IPS DF 6.9 (cell line): Measurements from ENCODE around the gene OR51A4.
"Not testable (repeated sequence)": the region's sequence is repeated elsewhere in the genome, so short reads cannot be mapped to it uniquely, and the experiment has no call there.

ENCODE experiments used
- DNase-seq: peaks from one replicate; pipeline ENCODE4 v3.0.0-alpha.2; 2013; ENCODE audit warnings: low read depth, low spot score
- H3K27ac ChIP-seq: one replicate; pipeline ENCODE4 v1.5.1; 2013; ENCODE audit warnings: low read length, control low read depth
- H3K27me3 ChIP-seq: 2 replicates; pipeline ENCODE4 v1.6.1; 2013; ENCODE audit warnings: mild to moderate bottlenecking, low read length; ENCODE audit not compliant: control insufficient read depth, insufficient read depth
- H3K36me3 ChIP-seq: 2 replicates; pipeline ENCODE4 v1.6.1; 2013; ENCODE audit warnings: low read length; ENCODE audit not compliant: control insufficient read depth, insufficient read depth
- H3K4me1 ChIP-seq: 2 replicates; pipeline ENCODE4 v1.6.1; 2013; ENCODE audit warnings: low read length; ENCODE audit not compliant: control insufficient read depth, insufficient read depth
- H3K4me3 ChIP-seq: 2 replicates; pipeline ENCODE4 v1.5.1; 2013; ENCODE audit warnings: mild to moderate bottlenecking, low read length
- H3K9me3 ChIP-seq: 2 replicates; pipeline ENCODE4 v1.6.1; 2013; ENCODE audit warnings: low read length, inconsistent platforms; ENCODE audit not compliant: control insufficient read depth, insufficient read depth
- WGBS: extraction: QIAGEN DNeasy Blood & Tissue Kit; methylation state at CpG from one replicate; pipeline ENCODE4 v1.1.7; 2013; ENCODE audit warnings: mixed read lengths, missing lambda C conversion rate; ENCODE audit not compliant: insufficient read length, insufficient coverage; 5-methylcytosine and 5-hydroxymethylcytosine counted together

The OR51A4 gene, protein sequence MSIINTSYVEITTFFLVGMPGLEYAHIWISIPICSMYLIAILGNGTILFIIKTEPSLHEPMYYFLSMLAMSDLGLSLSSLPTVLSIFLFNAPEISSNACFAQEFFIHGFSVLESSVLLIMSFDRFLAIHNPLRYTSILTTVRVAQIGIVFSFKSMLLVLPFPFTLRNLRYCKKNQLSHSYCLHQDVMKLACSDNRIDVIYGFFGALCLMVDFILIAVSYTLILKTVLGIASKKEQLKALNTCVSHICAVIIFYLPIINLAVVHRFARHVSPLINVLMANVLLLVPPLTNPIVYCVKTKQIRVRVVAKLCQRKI

DNA sequence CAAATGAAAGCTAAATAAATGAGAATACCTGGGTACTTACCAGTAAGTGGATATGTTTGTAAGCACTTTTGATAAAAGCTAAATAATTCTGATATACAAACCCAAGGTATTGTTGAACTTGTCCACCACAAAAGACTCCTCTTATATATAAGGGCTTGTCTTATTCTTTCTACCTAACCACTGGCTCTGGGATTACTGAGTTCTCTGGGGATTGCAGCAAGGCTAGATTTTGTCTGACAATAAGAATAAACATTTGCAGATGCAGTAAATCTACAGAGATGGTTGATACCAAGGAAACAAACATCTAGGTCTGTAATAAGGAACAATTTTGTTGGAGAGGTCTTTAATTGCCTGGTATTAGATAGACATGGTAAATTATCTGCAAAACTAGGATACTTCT lies at the start of gene OR51A4:
OR51A4 (minus strand) TSS at position 101 of the 400 bp plus-strand sequence. CDS start 505 bp downstream, outside the sequence.
- Histone ChIP-seq H3K4me3 (no peak within 1 kb of the TSS), H3K27ac (no peak within 1 kb of the TSS), H3K27me3 (no peaks in the 10 kb centered on the region), H3K9me3 (no peaks in the 10 kb centered on the region), H3K4me1 (no peaks in the 10 kb centered on the region), H3K36me3 (no peaks in the 10 kb centered on the region)
- no peak for DNase-seq

DNA sequence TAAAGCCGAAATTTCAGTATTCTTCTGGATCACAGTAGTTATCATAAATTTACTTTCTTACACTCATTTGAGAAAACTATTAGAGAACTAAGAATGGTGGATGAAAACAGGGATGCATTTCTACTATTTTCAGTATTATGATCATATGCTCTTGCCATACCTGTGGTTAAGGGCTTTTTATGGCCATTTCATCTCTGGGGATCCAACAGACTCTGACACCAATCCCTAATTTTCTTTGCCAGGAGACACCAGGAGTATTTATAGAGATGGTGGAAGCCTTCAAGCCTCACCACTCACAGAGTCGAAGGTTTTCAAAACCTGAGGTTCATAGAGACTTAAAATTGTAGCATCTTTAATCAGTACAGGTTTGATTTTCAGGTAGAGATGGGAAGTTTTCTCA lies 47.1 kb upstream of the OR51A4 start, which contains the start of gene OR51L1:
OR51L1 (plus strand) TSS at position 301 of the 400 bp plus-strand sequence. CDS start 4,132 bp downstream, outside the sequence.
- no CpG with 5 or more reads among the region's 2 CpGs for WGBS
- Histone ChIP-seq H3K4me1 (no peaks in the 10 kb centered on the region), H3K9me3 (no peaks in the 10 kb centered on the region), H3K4me3 (no peak within 1 kb of the TSS), H3K27ac (no peak within 1 kb of the TSS), H3K27me3 (no peaks in the 10 kb centered on the region), H3K36me3 (no peaks in the 10 kb centered on the region)
- no peak for DNase-seq

DNA sequence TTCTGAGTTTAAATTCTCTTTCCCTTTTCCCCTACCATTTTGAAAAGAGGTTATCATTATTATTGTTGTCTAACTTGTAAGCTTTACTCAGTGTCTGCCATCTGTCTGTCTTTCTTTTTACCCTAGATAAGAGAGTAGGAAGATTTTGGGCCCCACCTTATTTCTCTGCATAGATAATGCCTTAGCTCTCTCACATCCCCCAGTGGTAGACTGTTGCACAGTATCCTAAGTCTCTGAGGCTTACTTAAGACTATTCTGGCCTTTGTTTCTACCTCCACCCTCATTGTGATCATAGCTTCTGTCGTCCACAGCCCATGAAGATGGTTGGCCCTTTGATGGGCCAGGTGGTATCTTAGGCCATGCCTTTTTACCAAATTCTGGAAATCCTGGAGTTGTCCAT lies 43.7 kb upstream of the OR51A4 start:
- Histone ChIP-seq H3K36me3 (no peaks in the 10 kb centered on the region), H3K9me3 (no peaks in the 10 kb centered on the region), H3K4me3 (no peak overlapping the region), H3K4me1 (no peaks in the 10 kb centered on the region), H3K27me3 (no peaks in the 10 kb centered on the region), H3K27ac (no peak overlapping the region)
- no CpG with 5 or more reads among the region's 1 CpG for WGBS
- no peak for DNase-seq

DNA sequence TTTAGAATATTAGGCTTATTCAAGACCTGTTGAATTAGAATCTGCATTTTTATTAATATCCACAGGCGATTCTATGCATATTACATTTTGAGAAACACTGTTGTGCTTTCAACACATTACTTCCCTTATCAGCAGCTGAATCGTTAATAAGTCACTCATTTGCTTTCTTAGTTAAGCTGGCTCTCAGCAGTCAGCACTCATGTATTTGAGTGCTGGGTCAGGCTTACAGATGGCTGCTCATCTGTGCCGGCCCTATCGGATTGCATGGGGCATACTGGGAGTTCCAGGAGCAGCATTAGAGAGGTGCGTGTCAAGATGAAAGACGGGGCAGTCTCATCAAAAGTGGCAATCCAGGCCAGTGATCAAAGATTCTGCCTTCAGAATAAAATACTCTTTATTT lies 36.4 kb upstream of the OR51A4 start:
- H3K27ac ChIP-seq: no peak overlapping the region
- no peaks in the 10 kb centered on the region for H3K27me3 ChIP-seq
- no peaks in the 10 kb centered on the region for H3K9me3 ChIP-seq
- no peaks in the 10 kb centered on the region for H3K4me1 ChIP-seq
- H3K36me3 ChIP-seq: no peaks in the 10 kb centered on the region
- H3K4me3 ChIP-seq: no peak overlapping the region
- no CpG with 5 or more reads among the region's 6 CpGs for WGBS
- no peak for DNase-seq

DNA sequence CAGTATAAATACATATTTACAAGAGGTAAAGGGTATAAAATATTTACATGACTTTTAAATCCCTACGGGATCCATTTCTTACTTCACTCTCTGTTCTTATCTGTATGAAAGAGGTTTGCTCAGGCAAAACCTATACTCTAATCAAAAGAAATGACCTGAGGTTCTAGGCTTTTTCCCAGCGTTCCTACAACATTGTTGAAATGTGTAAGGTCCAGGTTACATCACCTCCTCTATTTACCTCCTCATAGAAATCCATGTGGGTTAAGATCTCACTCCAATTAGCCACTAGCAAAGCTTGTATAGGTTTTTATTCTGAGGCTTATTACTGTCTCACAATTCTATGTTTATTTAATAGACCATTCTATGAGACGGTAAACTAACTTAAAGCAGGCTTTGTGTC lies 35.3 kb upstream of the OR51A4 start:
- H3K27me3 ChIP-seq: no peaks in the 10 kb centered on the region
- no peaks in the 10 kb centered on the region for H3K4me1 ChIP-seq
- DNase-seq: no peak
- WGBS: no CpG with 5 or more reads among the region's 3 CpGs
- H3K4me3 ChIP-seq: no peak overlapping the region
- no peaks in the 10 kb centered on the region for H3K9me3 ChIP-seq
- H3K36me3 ChIP-seq: no peaks in the 10 kb centered on the region
- no peak overlapping the region for H3K27ac ChIP-seq

DNA sequence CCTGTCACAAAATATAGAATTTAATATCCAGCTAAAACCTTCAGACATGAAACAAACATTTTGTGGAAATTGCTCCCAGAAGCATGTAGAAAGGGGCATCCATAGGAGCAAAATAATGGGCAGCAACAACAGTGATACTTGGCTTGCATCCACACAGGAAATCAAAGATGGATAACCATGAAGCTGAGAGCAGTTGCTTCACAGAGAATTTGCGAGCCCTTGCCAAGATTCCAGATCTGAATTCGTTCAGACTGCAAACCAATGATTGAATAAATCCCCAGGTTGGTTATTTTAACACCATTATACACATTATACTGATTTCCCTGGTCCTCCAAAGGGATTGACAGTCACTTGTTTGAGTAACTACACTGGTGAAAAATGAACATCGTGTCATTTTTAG lies 31.6 kb upstream of the OR51A4 start:
- H3K9me3 ChIP-seq: no peaks in the 10 kb centered on the region
- H3K27ac ChIP-seq: no peak overlapping the region
- WGBS: no CpG with 5 or more reads among the region's 3 CpGs
- H3K4me1 ChIP-seq: no peaks in the 10 kb centered on the region
- H3K36me3 ChIP-seq: no peaks in the 10 kb centered on the region
- no peaks in the 10 kb centered on the region for H3K27me3 ChIP-seq
- no peak for DNase-seq
- no peak overlapping the region for H3K4me3 ChIP-seq

DNA sequence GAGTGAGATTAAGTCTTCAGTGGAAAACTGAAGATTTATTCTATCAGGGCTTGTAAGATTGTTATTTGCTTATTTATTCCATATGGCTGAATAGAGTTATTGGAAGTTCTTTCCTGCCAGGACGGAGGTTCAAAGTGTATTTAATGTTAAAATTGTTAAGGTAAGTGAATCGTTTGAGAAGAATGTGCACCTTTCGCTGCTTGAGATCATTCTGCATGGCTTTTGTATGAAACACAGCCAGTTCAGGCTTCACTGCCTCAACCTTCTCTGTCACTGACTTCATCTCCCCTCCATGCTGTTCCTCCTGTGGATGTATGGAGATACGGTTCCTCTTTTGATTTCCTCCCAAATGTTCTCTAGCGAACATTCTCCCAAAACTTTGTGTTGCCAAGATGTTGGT lies 28.0 kb upstream of the OR51A4 start:
- no peak for DNase-seq
- Histone ChIP-seq H3K9me3 (no peaks in the 10 kb centered on the region), H3K4me1 (no peaks in the 10 kb centered on the region), H3K4me3 (no peak overlapping the region), H3K36me3 (no peaks in the 10 kb centered on the region), H3K27me3 (no peaks in the 10 kb centered on the region), H3K27ac (no peak overlapping the region)
- whole genome bisulfite sequencing: 100% methylated on average over 1 of the region's 5 CpGs

DNA sequence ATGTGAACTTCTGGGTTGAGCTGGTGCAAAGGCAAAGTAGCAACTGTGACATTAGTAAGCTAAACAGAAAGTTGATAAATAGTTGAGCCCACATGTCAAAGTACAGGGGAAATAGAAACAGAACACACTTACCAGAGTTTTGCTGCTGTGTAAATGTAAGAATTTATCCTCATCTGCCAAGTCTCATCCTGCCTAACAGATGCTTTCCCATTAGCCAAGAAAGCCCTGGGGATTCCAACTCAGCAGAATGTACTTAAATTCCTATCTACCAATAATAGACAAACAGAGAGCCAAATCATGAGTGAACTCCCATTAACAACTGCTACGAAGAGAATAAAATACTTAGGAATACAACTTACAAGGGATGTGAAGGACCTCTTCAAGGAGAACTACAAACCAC lies 15.4 kb upstream of the OR51A4 start:
- H3K27me3 ChIP-seq: no peaks in the 10 kb centered on the region
- H3K9me3 ChIP-seq: no peaks in the 10 kb centered on the region
- DNase-seq: no peak
- no CpG with 5 or more reads among the region's 1 CpG for WGBS
- H3K4me3 ChIP-seq: no peak overlapping the region
- no peak overlapping the region for H3K27ac ChIP-seq
- no peaks in the 10 kb centered on the region for H3K36me3 ChIP-seq
- H3K4me1 ChIP-seq: no peaks in the 10 kb centered on the region

DNA sequence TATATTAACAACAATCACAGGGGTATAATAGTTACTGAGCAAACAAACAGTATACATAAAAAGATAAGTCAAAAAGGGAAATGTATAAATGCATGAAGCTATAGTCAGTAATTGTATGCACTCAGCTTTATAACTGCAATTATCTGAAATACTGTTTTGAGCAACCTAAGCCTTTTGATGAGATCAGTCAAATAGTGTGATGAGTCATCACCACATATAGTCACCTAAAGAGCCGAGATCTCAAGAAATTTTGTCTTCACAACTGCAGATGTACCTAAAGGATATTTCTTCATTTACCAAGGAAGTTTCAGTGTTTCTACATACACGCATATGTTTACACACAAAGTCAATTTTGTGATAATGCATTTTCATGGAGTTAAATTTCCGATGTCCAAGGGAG lies 13.5 kb upstream of the OR51A4 start:
- no CpG with 5 or more reads among the region's 3 CpGs for WGBS
- no peak overlapping the region for H3K27ac ChIP-seq

DNA sequence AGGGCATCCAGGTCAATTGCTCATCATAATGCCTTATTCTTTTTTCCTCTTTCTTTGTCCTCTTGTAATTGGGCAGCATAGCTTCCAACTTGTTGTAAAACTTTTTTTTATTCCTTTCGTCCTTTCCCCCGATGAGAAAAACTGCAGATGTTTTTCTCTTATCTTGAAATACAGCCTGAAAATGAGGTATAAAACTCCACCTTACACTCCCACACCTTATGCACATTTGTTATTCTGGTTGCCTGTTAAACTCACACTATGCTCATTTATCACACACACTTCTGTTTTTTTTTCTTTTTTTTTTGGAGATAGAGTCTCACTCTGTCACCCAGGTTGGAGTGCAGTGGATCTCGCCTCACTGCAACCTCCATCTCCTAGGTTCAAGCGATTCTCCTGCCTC lies 10.0 kb upstream of the OR51A4 start:
- Histone ChIP-seq H3K9me3 (no peaks in the 10 kb centered on the region), H3K36me3 (no peaks in the 10 kb centered on the region), H3K27ac (no peak overlapping the region), H3K4me3 (no peak overlapping the region), H3K27me3 (no peaks in the 10 kb centered on the region), H3K4me1 (no peaks in the 10 kb centered on the region)
- whole genome bisulfite sequencing: no CpG with 5 or more reads among the region's 4 CpGs
- no peak for DNase-seq

More for the DNA sequence above, 13.5 kb upstream of the OR51A4 start:
- no peaks in the 10 kb centered on the region for H3K36me3 ChIP-seq
- H3K4me3 ChIP-seq: no peak overlapping the region
- no peaks in the 10 kb centered on the region for H3K27me3 ChIP-seq
- no peaks in the 10 kb centered on the region for H3K4me1 ChIP-seq
- DNase-seq: no peak
- H3K9me3 ChIP-seq: no peaks in the 10 kb centered on the region

DNA sequence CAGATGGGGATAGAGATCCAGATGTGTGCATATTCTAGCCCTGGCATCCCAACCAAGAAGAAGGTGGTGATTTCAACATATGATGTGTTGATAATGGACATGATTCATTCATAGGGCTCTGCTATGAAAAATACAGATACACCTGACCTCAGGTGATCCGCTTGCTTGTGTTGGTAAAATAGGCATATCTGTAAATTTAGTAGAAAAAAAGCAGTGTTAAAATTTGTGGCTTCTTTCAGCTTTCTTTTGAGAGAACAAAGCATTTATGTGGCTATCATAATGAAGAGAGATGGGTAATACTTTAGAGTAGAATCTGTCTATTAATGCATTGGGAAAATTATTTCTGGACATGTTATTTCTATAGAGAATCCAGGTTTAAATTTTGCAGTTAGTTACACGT lies 8.2 kb upstream of the OR51A4 start, which contains the start of gene OR51A2:
OR51A2 (minus strand) TSS at position 101 of the 400 bp plus-strand sequence; CDS start at position 101, 0 bp downstream.
- H3K4me3 ChIP-seq, H3K9me3 ChIP-seq, H3K36me3 ChIP-seq, H3K4me1 ChIP-seq, H3K27me3 ChIP-seq, H3K27ac ChIP-seq, DNase-seq: not testable (repeated sequence)
- WGBS: no CpG with 5 or more reads among the region's 2 CpGs
